NCI-H460 (cell line): ENCODE measurements around the gene BEND4. TPM values are rescaled to one million over a fixed set of nuclear protein-coding genes. Genes with fewer than 3 reads are reported as not detected.
"Not testable (repeated sequence)": the region's sequence is repeated elsewhere in the genome, so short reads cannot be mapped to it uniquely, and the experiment has no call there.

ENCODE experiments used
- DNase-seq: peaks from one replicate; pipeline ENCODE4 v3.0.0-alpha.2; 2016; ENCODE audit warnings: low read depth; ENCODE audit errors: extremely low read depth
- polyA plus RNA-seq: library from polyadenylated mRNA; depleted of rRNA; stranded (reverse); fragments of >200 nt; gene quantifications from 2 replicates; pipeline ENCODE4 v1.2.3, GENCODE V29; 2014; cell fraction: nucleus; rRNA removed
- total RNA-seq: library from RNA; depleted of rRNA; stranded (reverse); fragments of >200 nt; shearing (Covaris generic); gene quantifications from 2 replicates; pipeline ENCODE4 v1.2.3, GENCODE V29; 2014; rRNA removed

The BEND4 gene
- not detected in 2 replicates for total RNA-seq
- polyA plus RNA-seq, result 0.03 TPM in 1 of 2 replicates, not detected in the other

GRCh38 chr4:42152507-42153504 lies at the start of gene BEND4:
BEND4 (minus strand) TSS chr4:42152655; CDS start chr4:42152143, 512 bp downstream.
- no peak for DNase-seq

GRCh38 chr4:42197341-42197740 lies 44.9 kb upstream of the BEND4 start:
- DNase-seq, result no peak

- no peak for DNase-seq
Observed at GRCh38 chr4:42172921-42173320, 20.5 kb upstream of the BEND4 start.

GRCh38 chr4:42172128-42172790 lies 19.8 kb upstream of the BEND4 start:
- DNase-seq, result no peak

- no peak for DNase-seq
Observed at GRCh38 chr4:42167709-42168108, 15.3 kb upstream of the BEND4 start.

- not testable (repeated sequence) for DNase-seq
Observed at GRCh38 chr4:42166186-42166585, 13.7 kb upstream of the BEND4 start.

GRCh38 chr4:42159271-42160001 lies 7.0 kb upstream of the BEND4 start:
- no peak for DNase-seq

- DNase-seq, result no peak
Observed at GRCh38 chr4:42151568-42152506, 618 bp downstream of the BEND4 start.

GRCh38 chr4:42150653-42151567 lies 1.5 kb downstream of the BEND4 start:
- no peak for DNase-seq

- DNase-seq, result no peak
Observed at GRCh38 chr4:42149004-42149403, 3.5 kb downstream of the BEND4 start.

- DNase-seq, result no peak
Observed at GRCh38 chr4:42148425-42148824, 4.0 kb downstream of the BEND4 start.

- DNase-seq, result no peak
Observed at GRCh38 chr4:42144028-42144427, 8.4 kb downstream of the BEND4 start.

GRCh38 chr4:42142591-42142990 lies 9.9 kb downstream of the BEND4 start:
- DNase-seq, result no peak

GRCh38 chr4:42136371-42136770 lies 16.1 kb downstream of the BEND4 start:
- no peak for DNase-seq

GRCh38 chr4:42133006-42133405 lies 19.4 kb downstream of the BEND4 start:
- DNase-seq, result no peak

GRCh38 chr4:42132099-42132498 lies 20.4 kb downstream of the BEND4 start:
- no peak for DNase-seq

GRCh38 chr4:42123071-42123644 lies 29.3 kb downstream of the BEND4 start:
- DNase-seq, result no peak

GRCh38 chr4:42122237-42122636 lies 30.2 kb downstream of the BEND4 start:
- DNase-seq, result no peak
